HepG2 (cell line): ENCODE data around the gene FBXL13. TPM values are rescaled to one million over a fixed set of nuclear protein-coding genes. Genes with fewer than 3 reads are reported as not detected.
A peak's percentile ranks its signal among the peaks of the same experiment; 100 is the strongest.

Experiments used
- ARNT2 ChIP-seq: sonication (generic); formaldehyde crosslinking; IDR thresholded peaks from 2 replicates; pipeline ENCODE4 v1.8.0; 2022; ENCODE audit warnings: mild to moderate bottlenecking, low read depth, missing genetic modification reagents, moderate library complexity
- BCL3 ChIP-seq: sonication (generic); formaldehyde crosslinking; IDR thresholded peaks from 2 replicates; pipeline ENCODE4 v1.5.1; 2020; ENCODE audit warnings: mild to moderate bottlenecking, missing genetic modification reagents, moderate library complexity
- DPF2 ChIP-seq: sonication (generic); formaldehyde crosslinking; IDR thresholded peaks from 2 replicates; pipeline ENCODE4 v1.4.0; 2020; ENCODE audit warnings: mild to moderate bottlenecking, low read depth, missing genetic modification reagents, borderline replicate concordance
- HMGXB4 ChIP-seq, 2 experiments: sonication (generic) in 1 of 2; formaldehyde crosslinking in 1 of 2; IDR thresholded peaks; 2 replicates each; pipeline versions ENCODE4 v1.4.0 to v1.6.1; 2018 to 2020; ENCODE audit warnings: missing genetic modification reagents in 2 of 2, borderline replicate concordance in 1 of 2, low read depth in 1 of 2, mild to moderate bottlenecking in 1 of 2, missing biosample characterization in 1 of 2
- HNF1B ChIP-seq: sonication (generic); formaldehyde crosslinking; IDR thresholded peaks from 2 replicates; pipeline ENCODE4 v1.5.1; 2020; ENCODE audit warnings: mild to moderate bottlenecking, moderate library complexity, missing genetic modification reagents
- HNF4A ChIP-seq: sonication (generic); formaldehyde crosslinking; IDR thresholded peaks from 2 replicates; pipeline ENCODE4 v1.4.0; 2020; ENCODE audit warnings: missing genetic modification reagents
- KDM1A ChIP-seq: IDR thresholded peaks from 2 replicates; pipeline ENCODE4 v1.6.1; 2016; ENCODE audit warnings: missing compliant biosample characterization
- MXD3 ChIP-seq: IDR thresholded peaks from 2 replicates; pipeline ENCODE4 v1.6.1; 2016; ENCODE audit warnings: mild to moderate bottlenecking, missing biosample characterization, missing genetic modification reagents
- NFYC ChIP-seq: IDR thresholded peaks from 2 replicates; pipeline ENCODE4 v1.6.1; 2016; ENCODE audit warnings: missing genetic modification reagents, missing compliant biosample characterization
- REL ChIP-seq: sonication (generic); formaldehyde crosslinking; conservative IDR thresholded peaks from 2 replicates; pipeline ENCODE4 v1.8.0; 2022; ENCODE audit warnings: mild to moderate bottlenecking, missing genetic modification reagents, moderate library complexity
- TBL1XR1 ChIP-seq: fragments of 150-350 bp; IDR thresholded peaks from 2 replicates; pipeline ENCODE4 v1.6.1; 2014; ENCODE audit warnings: borderline replicate concordance, low read length; ENCODE audit not compliant: partially characterized antibody
- TBP ChIP-seq: sonication (generic); formaldehyde crosslinking; IDR thresholded peaks from 2 replicates; pipeline ENCODE4 v1.5.0; 2020; ENCODE audit warnings: missing genetic modification reagents
- TFE3 ChIP-seq: IDR thresholded peaks from 2 replicates; pipeline ENCODE4 v1.6.1; 2016
- ZBTB7A ChIP-seq: sonication (generic); formaldehyde crosslinking; IDR thresholded peaks from 2 replicates; pipeline ENCODE4 v1.8.0; 2022; ENCODE audit warnings: mild to moderate bottlenecking, missing genetic modification reagents
- ZNF260 ChIP-seq: sonication (generic); formaldehyde crosslinking; IDR thresholded peaks from 2 replicates; pipeline ENCODE4 v1.4.0; 2020; ENCODE audit warnings: missing genetic modification reagents, low read depth, mild to moderate bottlenecking, borderline replicate concordance
- ZNF350 ChIP-seq: sonication (generic); formaldehyde crosslinking; IDR thresholded peaks from 2 replicates; pipeline ENCODE4 v1.4.0; 2020; ENCODE audit warnings: mild to moderate bottlenecking, low read depth, missing genetic modification reagents, borderline replicate concordance
- ZNF616 ChIP-seq: sonication (generic); formaldehyde crosslinking; IDR thresholded peaks from 2 replicates; pipeline ENCODE4 v1.5.0; 2020; ENCODE audit warnings: low read depth, mild to moderate bottlenecking, missing genetic modification reagents
- ZNF660 ChIP-seq: sonication (generic); formaldehyde crosslinking; IDR thresholded peaks from 2 replicates; pipeline ENCODE4 v1.5.1; 2020; ENCODE audit warnings: mild to moderate bottlenecking, low read depth, missing genetic modification reagents, borderline replicate concordance
- ZNF746 ChIP-seq: sonication (generic); formaldehyde crosslinking; IDR thresholded peaks from 2 replicates; pipeline ENCODE4 v1.8.0; 2022; ENCODE audit warnings: mild to moderate bottlenecking, missing genetic modification reagents
- ZNF772 ChIP-seq: sonication (generic); formaldehyde crosslinking; IDR thresholded peaks from 2 replicates; pipeline ENCODE4 v1.5.0; 2020; ENCODE audit warnings: mild to moderate bottlenecking, missing genetic modification reagents
- polyA plus RNA-seq, 8 experiments: library from polyadenylated mRNA; depleted of rRNA in 3 of 8; stranded (reverse) in 7 of 8; unstranded in 1 of 8; fragments of >200 nt; fragmentation: Illumina TruSeq in 4 of 8; extraction: Trizol in 4 of 8; gene quantifications; 2 replicates each; pipeline versions ENCODE4 v1.2.1 to v1.2.3, GENCODE V29; 2011 to 2016; ENCODE audit warnings: low read depth in 4 of 8, missing spikeins in 1 of 8, mixed read lengths in 1 of 8; ENCODE audit not compliant: insufficient read depth in 1 of 8
- total RNA-seq, 5 experiments: library from RNA; depleted of rRNA; stranded (reverse); fragments of >200 nt; fragmentation: Illumina TruSeq; extraction: Trizol; gene quantifications; 2 replicates each; pipeline ENCODE4 v1.2.3, GENCODE V29; 2016; ENCODE audit warnings: low read depth in 1 of 5

FBXL13 gene
- total and polyA plus RNA-seq, 2 of the 13 experiments (the other 11 are each of a cell fraction or from before 2014, with no cell fraction given) = 0.24 to 0.77 TPM

- TF ChIP-seq MXD3 (CRISPR knock-in tag) = no peak
- TF ChIP-seq BCL3 (CRISPR knock-in tag) = 0 out of 2 replicates have a peak, but pooled peaks have one; percentile 23
- TF ChIP-seq ZNF260 (CRISPR knock-in tag) = no peak
- TF ChIP-seq ZBTB7A (CRISPR knock-in tag) = peak; percentile 72; the same call in 1 of the 2 replicates
- peak; percentile 67; the same call in 1 of the 2 replicates for TF ChIP-seq ZNF350 (CRISPR knock-in tag)
- peak; percentile 79; the same call in 1 of the 2 replicates for TF ChIP-seq ZNF772 (CRISPR knock-in tag)
- no peak for TF ChIP-seq ZNF746 (CRISPR knock-in tag)
- no peak for TF ChIP-seq ZNF616 (CRISPR knock-in tag)
- no peak for TF ChIP-seq DPF2
- TF ChIP-seq ARNT2 = no peak
- TF ChIP-seq TBP (CRISPR knock-in tag) = no peak
- no peak for TF ChIP-seq HMGXB4 (CRISPR knock-in tag; IDR thresholded peaks at IDR 0.05; ENCODE audit: borderline replicate concordance in 1 of 2, low read depth in 1 of 2)
- no peak; the same call in 1 of the 2 replicates for TF ChIP-seq HNF1B (CRISPR knock-in tag)
- TF ChIP-seq ZNF660 (CRISPR knock-in tag) = no peak
- no peak for TF ChIP-seq TFE3 (CRISPR knock-in tag)
- no peak for TF ChIP-seq NFYC (CRISPR knock-in tag)
- no peak for TF ChIP-seq KDM1A
- no peak for TF ChIP-seq TBL1XR1
- no peak for TF ChIP-seq REL
- TF ChIP-seq HNF4A = peak; percentile 65
Observed at GRCh38 chr7:103106005-103106702, 31.6 kb upstream of the FBXL13 start (continued).
